ENCODE data around the gene FBRSL1. TPM values are rescaled to one million over a fixed set of nuclear protein-coding genes. Genes with fewer than 3 reads are reported as not detected.
"Not testable (repeated sequence)": the region's sequence is repeated elsewhere in the genome, so short reads cannot be mapped to it uniquely, and the experiment has no call there.

FBRSL1 gene
- total RNA-seq, 2 donors from 2014 or later, result 46.7 to 49.4 TPM

- intact Hi-C loops (cut with DNase I), result no loop called here
- ATAC-seq (no peak), DNase-seq (no peak)
These were observed 37.2 kb upstream of the FBRSL1 start for GRCh38 chr12:132452596-132453350.

GRCh38 chr12:132453361-132454192 lies 36.4 kb upstream of the FBRSL1 start:
- DNase-seq (no peak), ATAC-seq (no peak)
- intact Hi-C loops (cut with DNase I), result no loop called here

GRCh38 chr12:132454193-132454932 lies 35.6 kb upstream of the FBRSL1 start:
- intact Hi-C loops (cut with DNase I), result no loop called here
- ATAC-seq (no peak), DNase-seq (no peak)

GRCh38 chr12:132454933-132455418 lies 35.0 kb upstream of the FBRSL1 start:
- DNase-seq (no peak), ATAC-seq (no peak)
- intact Hi-C loops (cut with DNase I), result no loop called here

GRCh38 chr12:132455565-132455964 lies 34.4 kb upstream of the FBRSL1 start:
- DNase-seq, result no peak
- intact Hi-C loops (cut with DNase I), result no loop called here

GRCh38 chr12:132456186-132456943 lies 33.6 kb upstream of the FBRSL1 start:
- intact Hi-C loops (cut with DNase I), result no loop called here
- ATAC-seq (no peak), DNase-seq (no peak)

More at GRCh38 chr12:132455565-132455964, 34.4 kb upstream of the FBRSL1 start:
- no peak for ATAC-seq

- no peak for ATAC-seq
- intact Hi-C loops (cut with DNase I), result no loop called here
- no peak for DNase-seq
These were observed 32.9 kb upstream of the FBRSL1 start for GRCh38 chr12:132456944-132457495.

GRCh38 chr12:132458441-132458840 lies 31.5 kb upstream of the FBRSL1 start:
- intact Hi-C loops (cut with DNase I), result no loop called here
- no peak for ATAC-seq

GRCh38 chr12:132458846-132459641 lies 30.9 kb upstream of the FBRSL1 start:
- ATAC-seq, result peak in 1 of 2 donors; percentile 62

More at GRCh38 chr12:132458441-132458840, 31.5 kb upstream of the FBRSL1 start:
- DNase-seq, result no peak

GRCh38 chr12:132460571-132460970 lies 29.4 kb upstream of the FBRSL1 start:
- intact Hi-C loops (cut with DNase I), result no loop called here
- no peak for ATAC-seq

More at GRCh38 chr12:132458846-132459641, 30.9 kb upstream of the FBRSL1 start:
- intact Hi-C loops (cut with DNase I), result no loop called here
- no peak for DNase-seq

GRCh38 chr12:132461526-132461925 lies 28.4 kb upstream of the FBRSL1 start:
- intact Hi-C loops (cut with DNase I), result no loop called here
- DNase-seq, result no peak
- no peak for ATAC-seq

More at GRCh38 chr12:132460571-132460970, 29.4 kb upstream of the FBRSL1 start:
- DNase-seq, result no peak

- ATAC-seq (no peak), DNase-seq (no peak)
- intact Hi-C loops (cut with DNase I), result no loop called here
These were observed 27.2 kb upstream of the FBRSL1 start for GRCh38 chr12:132462788-132463187.

- DNase-seq; intact Hi-C loops (cut with DNase I): not testable (repeated sequence)
These were observed 26.5 kb upstream of the FBRSL1 start for GRCh38 chr12:132463284-132463924.

GRCh38 chr12:132464304-132464703 lies 25.6 kb upstream of the FBRSL1 start:
- intact Hi-C loops (cut with DNase I); DNase-seq; ATAC-seq: not testable (repeated sequence)

More at GRCh38 chr12:132463284-132463924, 26.5 kb upstream of the FBRSL1 start:
- ATAC-seq, result not testable (repeated sequence)

GRCh38 chr12:132464820-132465219 lies 25.1 kb upstream of the FBRSL1 start:
- DNase-seq (no peak), ATAC-seq (no peak)
- intact Hi-C loops (cut with DNase I), result no loop called here

GRCh38 chr12:132465269-132466190 lies 24.4 kb upstream of the FBRSL1 start:
- DNase-seq (no peak), ATAC-seq (peak in 1 of 2 donors; percentile 19)
- intact Hi-C loops (cut with DNase I), result no loop called here

All from left cardiac atrium (tissue), 4 donors.